PC-3 (cell line): Measurements from ENCODE around the gene TCF12. TPM values are rescaled to one million over a fixed set of nuclear protein-coding genes. Genes with fewer than 3 reads are reported as not detected.

Source experiments
- ATAC-seq: fragments of 200-7000 bp; cut with Tn5 transposase; 2 replicates; pipeline ENCODE4 v1.9.1; 2020; ENCODE audit warnings: mild to moderate bottlenecking, moderate library complexity
- BruUV-seq: library from RNA; stranded (reverse); fragments of 400-500 nt; replicated peaks from 2 replicates; lab custom pipeline; 2021; lab: Mats Ljungman, UMichigan
- CTCF ChIA-PET: fragments of 300-600 bp; sonication (Branson Sonifier 250); formaldehyde crosslinking; loops from one replicate; lab custom pipeline; 2022; ENCODE audit warnings: antibody characterized with exemption; lab: Charles Lee
- POLR2A ChIA-PET: fragments of 300-600 bp; sonication (Branson Sonifier 250); formaldehyde crosslinking; loops from one replicate; lab custom pipeline; 2022; ENCODE audit warnings: antibody characterized with exemption; ENCODE audit not compliant: unreplicated experiment; lab: Charles Lee
- DNase-seq: peaks from one replicate; pipeline ENCODE4 v3.0.0-alpha.2; 2015
- H2AFZ ChIP-seq: fragments of 300-600 bp; sonication (generic); 2 replicates; pipeline ENCODE4 v1.6.0; 2016; ENCODE audit warnings: antibody characterized with exemption, low read length
- H3F3A ChIP-seq: fragments of 300-600 bp; sonication (generic); one replicate; pipeline ENCODE4 v1.6.0; 2017; ENCODE audit warnings: antibody characterized with exemption, low read length, control low read depth, mild to moderate bottlenecking; ENCODE audit not compliant: unreplicated experiment
- H3K27ac ChIP-seq: fragments of 300-600 bp; sonication (generic); 2 replicates; pipeline ENCODE4 v1.5.1; 2016; ENCODE audit warnings: mild to moderate bottlenecking, low read length
- H3K27me3 ChIP-seq: fragments of 300-600 bp; sonication (generic); 2 replicates; pipeline ENCODE4 v1.6.1; 2016; ENCODE audit warnings: low read length, mixed read lengths
- H3K36me3 ChIP-seq: fragments of 300-600 bp; sonication (generic); 2 replicates; pipeline ENCODE4 v1.6.1; 2016; ENCODE audit warnings: low read depth, mixed run types, low read length, mixed read lengths
- H3K4me1 ChIP-seq: fragments of 300-600 bp; sonication (generic); 2 replicates; pipeline ENCODE4 v1.5.1; 2016; ENCODE audit warnings: low read length; ENCODE audit not compliant: insufficient read depth
- H3K4me2 ChIP-seq: fragments of 300-600 bp; sonication (generic); 2 replicates; pipeline ENCODE4 v1.6.0; 2016; ENCODE audit warnings: low read length
- H3K4me3 ChIP-seq: fragments of 300-600 bp; sonication (generic); 2 replicates; pipeline ENCODE4 v1.5.1; 2016; ENCODE audit warnings: mild to moderate bottlenecking, low read length, mixed read lengths
- H3K79me2 ChIP-seq: fragments of 300-600 bp; sonication (generic); 2 replicates; pipeline ENCODE4 v1.6.1; 2017; ENCODE audit warnings: low read length, mixed read lengths
- H3K9ac ChIP-seq: fragments of 300-600 bp; sonication (generic); 2 replicates; pipeline ENCODE4 v1.6.0; 2016; ENCODE audit warnings: mild to moderate bottlenecking, low read length
- H3K9me2 ChIP-seq: fragments of 300-600 bp; sonication (generic); replicated peaks from 2 replicates; pipeline ENCODE4 v1.6.1; 2016; ENCODE audit warnings: mixed run types, low read length, mixed read lengths
- H3K9me3 ChIP-seq: fragments of 300-600 bp; sonication (generic); 2 replicates; pipeline ENCODE4 v1.6.1; 2016; ENCODE audit warnings: low read length, mixed read lengths
- H4K20me1 ChIP-seq: fragments of 300-600 bp; sonication (generic); 2 replicates; pipeline ENCODE4 v1.6.1; 2016; ENCODE audit warnings: low read length, mixed read lengths
- EZH2 ChIP-seq: fragments of 300-600 bp; sonication (generic); IDR thresholded peaks from one replicate; pipeline ENCODE4 v1.6.1; 2017; ENCODE audit warnings: antibody characterized with exemption, mild to moderate bottlenecking, low read length; ENCODE audit not compliant: unreplicated experiment
- EZH2phosphoT487 ChIP-seq: fragments of 300-600 bp; sonication (generic); IDR thresholded peaks from 2 replicates; pipeline ENCODE4 v1.6.1; 2018; ENCODE audit warnings: mild to moderate bottlenecking, antibody characterized with exemption, low read length, borderline replicate concordance
- intact Hi-C: fragments of 100-400 bp; cut with micrococcal nuclease; formaldehyde crosslinking; loops from 2 replicates; pipeline ENCODE4 v1.9.0; 2023
- total RNA-seq: library from RNA; depleted of rRNA; stranded (reverse); fragments of >200 nt; gene quantifications from 2 replicates; pipeline ENCODE4 v1.2.3, GENCODE V29; 2014
- TF ChIP-seq, protein P1 (sequence below): fragments of 300-600 bp; sonication (generic); conservative IDR thresholded peaks from 2 replicates; pipeline ENCODE4 v1.5.1; 2017; ENCODE audit warnings: antibody characterized with exemption, low read depth, mild to moderate bottlenecking, low read length

Gene TCF12
- total RNA-seq, 1 experiment from 2014 or later, result 103 TPM

DNA sequence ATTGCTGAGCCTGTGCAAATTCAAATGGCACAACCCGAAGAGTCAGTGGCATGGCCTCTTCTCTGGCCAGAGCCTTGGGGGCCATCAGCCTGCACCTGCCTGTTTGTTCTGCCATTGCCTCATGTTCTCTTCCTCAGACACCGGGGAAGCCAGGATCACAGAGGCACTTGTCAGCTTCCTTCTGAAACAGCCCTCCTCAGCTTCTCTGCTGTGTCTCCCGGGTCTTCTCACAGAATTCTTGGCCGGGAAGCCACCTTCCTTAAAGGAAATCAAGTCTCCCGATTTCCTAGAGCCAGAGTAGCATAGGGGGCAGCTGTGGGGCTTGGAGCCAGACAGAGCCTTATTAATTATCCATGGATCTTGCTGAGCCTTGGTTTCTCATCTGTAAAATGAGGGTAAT is 410.5 kb downstream of the TCF12 start:
- peaks cover 6% of the 10 kb centered on the region for H3K4me1 ChIP-seq
- no peak overlapping the region for H3K9ac ChIP-seq
- no TSS peak for BruUV-seq
- H3K9me3 ChIP-seq, result no peaks in the 10 kb centered on the region
- H3K79me2 ChIP-seq, result no peaks in the 10 kb centered on the region
- no peaks in the 10 kb centered on the region for H3K9me2 ChIP-seq
- no peak overlapping the region for H3K4me2 ChIP-seq
- ChIA-PET CTCF (no interaction called here), POLR2A (no interaction called here)
- no peaks in the 10 kb centered on the region for H4K20me1 ChIP-seq
- H3K4me3 ChIP-seq, result no peak overlapping the region
- H3K27me3 ChIP-seq, result no peaks in the 10 kb centered on the region
- DNase-seq, result no peak
- intact Hi-C loops, result no loop called here
- ATAC-seq, result no peak
- no peak overlapping the region for H2AFZ ChIP-seq
- no peaks in the 10 kb centered on the region for H3K36me3 ChIP-seq
- H3K27ac ChIP-seq, result no peak overlapping the region
- H3F3A ChIP-seq, result no peaks in the 10 kb centered on the region
- TF ChIP-seq EZH2, result no peak
- no peak for TF ChIP-seq EZH2phosphoT487
- TF ChIP-seq, protein P1, sequence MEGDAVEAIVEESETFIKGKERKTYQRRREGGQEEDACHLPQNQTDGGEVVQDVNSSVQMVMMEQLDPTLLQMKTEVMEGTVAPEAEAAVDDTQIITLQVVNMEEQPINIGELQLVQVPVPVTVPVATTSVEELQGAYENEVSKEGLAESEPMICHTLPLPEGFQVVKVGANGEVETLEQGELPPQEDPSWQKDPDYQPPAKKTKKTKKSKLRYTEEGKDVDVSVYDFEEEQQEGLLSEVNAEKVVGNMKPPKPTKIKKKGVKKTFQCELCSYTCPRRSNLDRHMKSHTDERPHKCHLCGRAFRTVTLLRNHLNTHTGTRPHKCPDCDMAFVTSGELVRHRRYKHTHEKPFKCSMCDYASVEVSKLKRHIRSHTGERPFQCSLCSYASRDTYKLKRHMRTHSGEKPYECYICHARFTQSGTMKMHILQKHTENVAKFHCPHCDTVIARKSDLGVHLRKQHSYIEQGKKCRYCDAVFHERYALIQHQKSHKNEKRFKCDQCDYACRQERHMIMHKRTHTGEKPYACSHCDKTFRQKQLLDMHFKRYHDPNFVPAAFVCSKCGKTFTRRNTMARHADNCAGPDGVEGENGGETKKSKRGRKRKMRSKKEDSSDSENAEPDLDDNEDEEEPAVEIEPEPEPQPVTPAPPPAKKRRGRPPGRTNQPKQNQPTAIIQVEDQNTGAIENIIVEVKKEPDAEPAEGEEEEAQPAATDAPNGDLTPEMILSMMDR, result no peak

DNA sequence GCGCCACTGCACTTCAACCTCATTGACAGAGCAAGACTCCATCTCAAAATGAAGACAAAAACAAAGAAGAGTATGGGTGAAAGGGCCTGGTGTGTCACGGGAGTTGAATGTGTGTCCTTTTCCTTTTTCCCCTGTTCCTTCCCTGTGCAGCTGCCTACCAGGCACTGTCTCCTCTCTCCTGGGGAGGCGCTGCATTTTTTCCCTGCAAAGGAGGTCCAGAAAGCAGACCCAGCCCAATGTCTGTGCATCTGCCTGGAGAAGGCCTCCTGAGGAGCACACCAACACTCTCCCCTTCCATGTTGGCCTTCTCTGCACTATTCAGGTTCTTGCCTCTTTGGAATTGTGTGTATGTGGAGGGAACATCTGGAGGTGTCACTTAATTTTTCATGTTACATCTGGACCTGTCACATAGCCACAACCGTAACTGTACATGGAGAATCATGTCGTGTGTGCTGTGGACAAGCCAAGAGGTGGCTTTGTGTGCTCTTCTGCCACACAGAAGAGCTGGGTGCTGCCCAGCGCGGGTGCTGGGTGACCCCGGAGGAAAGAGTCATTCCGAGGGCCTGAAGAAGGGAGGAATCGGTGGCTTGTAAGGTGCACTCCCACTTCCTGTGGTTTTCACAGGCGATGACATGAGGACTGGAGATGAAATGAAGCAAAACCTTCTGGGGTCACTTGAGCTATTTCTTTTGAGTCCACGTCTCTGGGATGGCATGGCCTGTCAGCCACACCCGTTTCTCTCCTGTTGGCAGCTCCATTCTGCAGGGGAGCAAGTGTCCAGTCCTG is 411.3 kb downstream of the TCF12 start:
- Histone ChIP-seq H3K36me3 (no peaks in the 10 kb centered on the region), H3K79me2 (no peaks in the 10 kb centered on the region), H3K4me3 (no peak overlapping the region), H3K27ac (no peak overlapping the region), H3F3A (no peaks in the 10 kb centered on the region), H3K4me1 (peaks cover 14% of the 10 kb centered on the region), H4K20me1 (no peaks in the 10 kb centered on the region), H3K9me2 (no peaks in the 10 kb centered on the region), H3K27me3 (no peaks in the 10 kb centered on the region), H2AFZ (no peak overlapping the region), H3K4me2 (no peak overlapping the region), H3K9me3 (no peaks in the 10 kb centered on the region), H3K9ac (no peak overlapping the region)
- TF ChIP-seq, protein P1, result no peak
- TF ChIP-seq EZH2phosphoT487, result no peak
- intact Hi-C loops, result no loop called here
- ChIA-PET CTCF (no interaction called here), POLR2A (no interaction called here)
- no TSS peak for BruUV-seq
- DNase-seq (no peak), ATAC-seq (no peak)

- no peaks in the 10 kb centered on the region for H3K9me2 ChIP-seq
- no peaks in the 10 kb centered on the region for H3K36me3 ChIP-seq
- no peaks in the 10 kb centered on the region for H3K27me3 ChIP-seq
- H3K4me3 ChIP-seq, result no peak overlapping the region
- POLR2A ChIA-PET, result no interaction called here
- no peak overlapping the region for H3K4me2 ChIP-seq
- H3K9me3 ChIP-seq, result no peaks in the 10 kb centered on the region
- BruUV-seq, result no TSS peak
- peaks cover 16% of the 10 kb centered on the region for H3K4me1 ChIP-seq
- H4K20me1 ChIP-seq, result no peaks in the 10 kb centered on the region
- CTCF ChIA-PET, result no interaction called here
- ATAC-seq (no peak), DNase-seq (no peak)
- no peak for TF ChIP-seq EZH2
- H3K79me2 ChIP-seq, result no peaks in the 10 kb centered on the region
- H3F3A ChIP-seq, result no peaks in the 10 kb centered on the region
- no peak overlapping the region for H3K27ac ChIP-seq
- intact Hi-C loops, result no loop called here
- H2AFZ ChIP-seq, result no peak overlapping the region
- H3K9ac ChIP-seq, result no peak overlapping the region
These were observed 412.3 kb downstream of the TCF12 start for GRCh38 chr15:57330619-57331340.
